NCI-H2227 (cell line): ENCODE results near the gene NOX5.
A peak's percentile ranks its signal among the peaks of the same experiment; 100 is the strongest.

Source experiments
- DNase-seq: peaks from one replicate; lab custom pipeline; 2025; ENCODE audit not compliant: unreplicated experiment; lab: John Stamatoyannopoulos, UW

The NOX5 gene

GRCh38 chr15:69016021-69016595 lies 1.6 kb downstream of the NOX5 start:
- no peak for DNase-seq

- no peak for DNase-seq
Observed at GRCh38 chr15:69017978-69018377, 3.5 kb downstream of the NOX5 start.

- DNase-seq = no peak
Observed at GRCh38 chr15:69018951-69019350, 4.5 kb downstream of the NOX5 start.

- DNase-seq = no peak
Observed at GRCh38 chr15:69021895-69022294, 7.4 kb downstream of the NOX5 start.

GRCh38 chr15:69025320-69025719 lies 10.8 kb downstream of the NOX5 start:
- DNase-seq = no peak

- DNase-seq = no peak
Observed at GRCh38 chr15:69026355-69026754, 11.9 kb downstream of the NOX5 start.

GRCh38 chr15:69027976-69028518 lies 13.6 kb downstream of the NOX5 start:
- no peak for DNase-seq

- DNase-seq = peak; percentile 65
Observed at GRCh38 chr15:69031013-69032001, 16.8 kb downstream of the NOX5 start.

GRCh38 chr15:69032031-69032430 lies 17.5 kb downstream of the NOX5 start:
- DNase-seq = no peak

- peak; percentile 38 for DNase-seq
Observed at GRCh38 chr15:69032703-69033373, 18.3 kb downstream of the NOX5 start.

- no peak for DNase-seq
Observed at GRCh38 chr15:69034352-69034751, 19.9 kb downstream of the NOX5 start.

- peak; percentile 4 for DNase-seq
Observed at GRCh38 chr15:69035205-69035917, 20.9 kb downstream of the NOX5 start.

- DNase-seq = no peak
Observed at GRCh38 chr15:69035918-69036258, 21.4 kb downstream of the NOX5 start.

GRCh38 chr15:69036826-69037225 lies 22.3 kb downstream of the NOX5 start:
- DNase-seq = no peak

- DNase-seq = no peak
Observed at GRCh38 chr15:69037482-69037881, 23.0 kb downstream of the NOX5 start.

- DNase-seq = no peak
Observed at GRCh38 chr15:69037977-69038376, 23.5 kb downstream of the NOX5 start.

GRCh38 chr15:69038508-69038907 lies 24.0 kb downstream of the NOX5 start:
- no peak for DNase-seq

- no peak for DNase-seq
Observed at GRCh38 chr15:69039516-69040225, 25.2 kb downstream of the NOX5 start.

GRCh38 chr15:69042531-69042930 lies 28.0 kb downstream of the NOX5 start:
- no peak for DNase-seq

GRCh38 chr15:69045802-69046201 lies 31.3 kb downstream of the NOX5 start:
- peak; percentile 35 for DNase-seq
